Activated CD8-positive, alpha-beta memory T cell treated with anti-CD3 and anti-CD28 coated beads for 48 hours (primary cell): Measurements from ENCODE around the gene SH3BP1.

Experiments used
- DNase-seq, 3 experiments: peaks; one replicate each; pipeline ENCODE4 v3.0.0-alpha.2; 2020; ENCODE audit warnings: low read depth in 2 of 3, low spot score in 2 of 3

The SH3BP1 gene

DNA sequence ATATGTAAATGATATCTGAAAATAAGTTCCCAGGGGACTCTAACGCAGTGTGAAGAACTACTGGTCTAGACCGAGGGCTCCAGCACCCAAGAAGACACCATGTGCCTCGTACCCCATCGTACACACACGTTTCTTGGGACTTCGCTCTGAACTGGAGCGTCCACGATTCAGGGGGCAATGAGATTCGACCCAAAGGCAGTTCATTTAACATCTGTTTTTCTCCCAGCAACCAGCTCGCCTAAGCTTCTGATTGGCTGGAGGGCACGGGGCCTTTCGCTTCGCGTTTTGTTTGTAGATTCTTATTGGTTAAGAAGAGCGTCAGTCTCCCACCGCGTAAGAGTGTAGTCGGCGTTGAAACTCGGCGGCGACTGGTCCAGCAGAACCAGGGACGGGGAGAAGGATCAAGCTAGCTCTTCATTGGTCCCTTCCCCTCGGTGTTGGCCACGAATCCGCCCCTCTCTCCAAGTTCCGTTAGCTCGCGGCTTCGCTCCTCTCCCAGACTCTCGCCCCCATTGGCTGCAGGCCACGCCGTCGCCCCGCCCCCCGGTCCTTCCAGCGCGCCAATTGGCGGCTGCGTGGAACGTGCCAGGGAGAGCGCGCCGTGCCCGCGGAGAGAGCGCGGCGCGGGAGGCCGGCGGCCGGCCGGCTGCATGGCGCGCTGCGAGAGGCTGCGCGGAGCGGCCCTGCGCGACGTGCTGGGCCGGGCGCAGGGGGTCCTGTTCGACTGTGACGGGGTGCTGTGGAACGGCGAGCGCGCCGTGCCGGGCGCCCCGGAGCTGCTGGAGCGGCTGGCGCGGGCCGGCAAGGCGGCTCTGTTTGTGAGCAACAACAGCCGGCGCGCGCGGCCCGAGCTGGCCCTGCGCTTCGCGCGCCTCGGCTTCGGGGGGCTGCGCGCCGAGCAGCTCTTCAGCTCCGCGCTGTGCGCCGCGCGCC, 18.9 kb downstream of the SH3BP1 start, which contains the start of gene PDXP:
TSS of gene PDXP (plus strand) at position 591 of the 933 bp plus-strand sequence. CDS start at position 651, 60 bp downstream.
- peak; percentile 96 to 97 (median 96) for DNase-seq

DNA sequence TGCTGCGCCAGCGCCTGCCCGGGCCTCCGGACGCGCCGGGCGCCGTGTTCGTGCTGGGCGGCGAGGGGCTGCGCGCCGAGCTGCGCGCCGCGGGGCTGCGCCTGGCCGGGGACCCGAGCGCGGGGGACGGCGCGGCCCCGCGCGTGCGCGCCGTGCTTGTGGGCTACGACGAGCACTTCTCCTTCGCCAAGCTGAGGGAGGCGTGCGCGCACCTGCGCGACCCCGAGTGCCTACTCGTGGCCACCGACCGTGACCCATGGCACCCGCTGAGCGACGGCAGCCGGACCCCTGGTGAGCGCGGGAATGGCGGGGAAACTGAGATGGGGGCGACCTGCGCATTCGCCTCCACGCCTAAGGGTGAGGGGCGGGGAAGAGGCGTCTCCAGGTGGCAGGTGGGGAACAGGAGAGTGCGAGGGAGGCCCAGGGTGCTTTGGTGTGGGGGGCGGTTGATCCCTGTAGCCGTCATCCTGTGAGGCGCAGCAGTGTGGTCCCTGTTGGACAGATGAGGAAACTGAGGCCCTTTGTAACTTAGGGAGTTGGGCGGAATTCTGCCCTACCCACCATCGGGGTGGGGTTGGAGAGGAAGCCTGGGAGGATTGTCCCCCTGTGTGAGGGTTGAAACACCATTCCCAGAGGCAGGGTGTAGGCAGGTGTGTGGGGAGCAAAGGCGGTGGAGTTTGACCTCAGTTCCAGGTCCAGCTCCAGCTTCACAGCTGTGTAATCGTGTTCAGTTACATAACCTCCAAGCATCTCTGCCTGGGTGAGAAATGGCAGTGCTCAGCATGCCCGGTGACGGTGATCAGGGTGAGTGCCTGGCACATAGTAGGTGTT, 19.8 kb downstream of the SH3BP1 start:
- DNase-seq = no peak

DNA sequence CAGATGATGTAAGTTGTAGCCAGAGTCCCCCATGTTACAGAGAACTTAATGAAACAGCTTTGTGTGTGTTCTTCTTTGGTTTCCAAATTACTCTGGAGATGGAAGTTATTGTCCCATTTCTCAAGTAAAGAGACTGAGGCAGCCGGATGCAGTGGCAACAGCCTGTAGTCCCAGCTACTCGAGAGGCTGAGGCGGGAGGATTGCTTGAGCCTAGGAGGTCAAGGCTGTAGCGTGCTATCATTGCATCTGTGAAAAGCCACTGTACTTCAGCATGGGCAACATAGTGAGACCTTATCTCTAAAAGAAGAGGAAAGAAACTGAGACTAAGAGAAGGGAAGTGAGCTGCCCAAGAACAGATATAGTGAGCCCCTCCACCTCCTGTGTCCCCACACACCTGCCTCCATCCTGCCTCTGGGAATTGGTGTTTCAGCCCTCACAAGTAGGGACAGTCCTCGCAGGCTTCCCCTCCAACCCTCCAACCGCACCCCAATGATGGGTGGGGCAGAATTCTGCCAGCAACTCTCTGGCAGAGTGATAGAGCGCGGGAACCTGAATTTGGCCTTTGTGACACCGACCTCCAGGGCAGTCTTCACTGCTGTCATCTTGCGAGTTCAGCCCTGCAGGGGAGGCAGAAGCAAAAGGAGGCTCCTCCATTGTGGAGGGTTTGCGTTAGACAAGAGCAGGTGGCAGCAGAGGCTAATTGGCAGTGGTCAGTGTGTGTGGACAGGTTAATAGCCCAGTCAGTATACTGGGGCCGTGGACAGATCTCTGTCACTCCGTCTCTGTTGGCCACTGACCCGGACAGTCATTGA, 20.6 kb downstream of the SH3BP1 start:
- DNase-seq = no peak

DNA sequence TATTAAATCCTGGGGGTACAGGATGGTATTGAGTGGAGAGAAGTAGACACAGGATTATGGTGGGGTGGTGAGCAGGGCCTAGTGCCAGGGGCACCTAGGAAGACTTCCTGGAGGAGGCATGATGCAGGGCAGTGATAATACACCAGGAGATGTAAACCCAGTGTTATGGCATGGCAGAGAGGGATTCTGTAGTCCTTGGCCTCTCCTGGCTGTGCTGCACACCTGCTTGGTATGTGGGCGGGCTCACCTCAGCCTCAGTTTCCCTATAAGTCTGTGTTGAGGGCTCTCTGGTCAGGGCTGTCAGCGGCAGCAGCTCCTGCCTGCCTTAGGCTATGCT, 21.2 kb downstream of the SH3BP1 start:
- DNase-seq = no peak

DNA sequence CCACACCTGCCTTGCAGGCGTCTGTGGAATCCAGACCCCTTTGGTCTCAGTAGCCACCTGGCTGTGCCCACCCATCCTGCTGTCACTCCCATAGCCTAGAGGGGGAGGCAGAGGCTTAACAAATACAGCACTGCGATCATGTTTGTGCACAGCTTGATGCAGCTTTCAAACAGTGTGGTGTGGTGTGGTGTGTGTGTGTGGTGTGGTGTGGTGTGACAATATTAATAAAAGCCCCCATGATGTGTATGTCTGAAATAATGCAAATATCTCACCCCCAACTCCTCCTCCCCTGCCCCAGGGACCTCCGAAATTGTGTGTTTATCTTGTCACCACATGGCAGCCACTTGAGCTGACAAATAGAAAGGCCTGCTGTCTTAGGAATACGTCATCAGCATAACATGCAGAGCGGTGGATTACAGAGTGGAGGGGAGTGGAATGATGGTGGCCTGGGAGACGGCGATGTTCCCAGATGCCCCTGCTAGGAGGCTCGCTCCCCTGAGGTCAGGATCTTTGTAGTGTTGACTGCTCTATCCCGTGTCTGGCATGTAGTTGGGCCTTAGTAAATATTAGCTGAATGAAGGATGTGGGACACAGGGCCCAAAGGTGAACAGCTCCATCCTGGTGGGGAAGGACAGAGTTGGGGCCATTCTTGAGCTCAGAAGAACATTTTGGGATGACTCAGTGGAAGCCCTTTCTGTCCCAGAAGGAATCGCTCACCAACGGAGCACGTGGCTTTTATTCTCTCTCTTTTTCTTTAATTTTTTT, 21.9 kb downstream of the SH3BP1 start:
- DNase-seq = no peak

DNA sequence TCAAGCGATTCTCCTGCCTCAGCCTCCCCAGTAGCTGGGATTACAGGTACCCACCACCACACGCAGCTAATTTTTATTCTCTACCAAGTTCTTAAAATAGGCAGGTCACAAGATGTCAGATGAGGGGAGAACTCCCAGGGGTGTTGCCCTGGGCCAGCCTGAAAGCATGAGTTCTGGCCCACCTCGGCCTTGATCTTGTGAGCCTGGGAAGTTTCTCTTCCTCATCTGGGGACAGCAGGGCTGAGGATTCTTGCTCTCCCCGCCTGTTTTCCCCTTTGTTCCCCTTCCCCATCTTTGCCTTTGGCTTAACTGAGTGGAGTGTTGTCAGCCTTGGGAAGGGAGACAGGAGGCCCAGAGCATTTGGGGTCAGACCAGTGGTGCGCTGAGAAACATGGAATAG, 22.6 kb downstream of the SH3BP1 start:
- no peak for DNase-seq

DNA sequence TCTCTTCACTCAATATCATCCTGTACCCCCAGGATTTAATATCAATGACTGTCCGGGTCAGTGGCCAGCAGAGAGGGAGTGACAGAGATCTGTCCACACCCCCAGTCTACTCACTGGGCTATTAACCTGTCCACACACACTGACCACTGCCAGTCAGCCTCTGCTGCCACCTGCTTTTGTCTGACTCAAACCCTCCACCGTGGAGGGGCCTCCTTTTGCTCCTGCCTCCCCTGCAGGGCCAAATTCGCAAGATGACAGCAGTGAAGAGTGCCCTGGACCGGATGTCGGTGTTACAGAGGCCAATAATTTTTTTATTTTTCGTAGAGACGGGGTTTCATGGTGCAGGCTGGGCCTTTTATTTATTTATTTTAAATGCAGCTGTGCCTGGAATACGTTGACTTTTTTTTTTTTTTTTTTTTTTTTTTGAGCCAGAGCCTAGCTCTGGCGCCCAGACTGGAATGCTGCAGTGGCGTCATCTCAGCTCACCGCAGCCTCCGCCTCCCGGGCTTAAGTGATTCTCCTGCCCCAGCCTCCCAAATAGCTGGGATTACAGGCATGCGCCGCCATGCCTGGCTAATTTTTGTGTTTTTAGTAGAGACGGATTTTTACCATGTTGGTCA, 24.2 kb downstream of the SH3BP1 start:
- DNase-seq = no peak

DNA sequence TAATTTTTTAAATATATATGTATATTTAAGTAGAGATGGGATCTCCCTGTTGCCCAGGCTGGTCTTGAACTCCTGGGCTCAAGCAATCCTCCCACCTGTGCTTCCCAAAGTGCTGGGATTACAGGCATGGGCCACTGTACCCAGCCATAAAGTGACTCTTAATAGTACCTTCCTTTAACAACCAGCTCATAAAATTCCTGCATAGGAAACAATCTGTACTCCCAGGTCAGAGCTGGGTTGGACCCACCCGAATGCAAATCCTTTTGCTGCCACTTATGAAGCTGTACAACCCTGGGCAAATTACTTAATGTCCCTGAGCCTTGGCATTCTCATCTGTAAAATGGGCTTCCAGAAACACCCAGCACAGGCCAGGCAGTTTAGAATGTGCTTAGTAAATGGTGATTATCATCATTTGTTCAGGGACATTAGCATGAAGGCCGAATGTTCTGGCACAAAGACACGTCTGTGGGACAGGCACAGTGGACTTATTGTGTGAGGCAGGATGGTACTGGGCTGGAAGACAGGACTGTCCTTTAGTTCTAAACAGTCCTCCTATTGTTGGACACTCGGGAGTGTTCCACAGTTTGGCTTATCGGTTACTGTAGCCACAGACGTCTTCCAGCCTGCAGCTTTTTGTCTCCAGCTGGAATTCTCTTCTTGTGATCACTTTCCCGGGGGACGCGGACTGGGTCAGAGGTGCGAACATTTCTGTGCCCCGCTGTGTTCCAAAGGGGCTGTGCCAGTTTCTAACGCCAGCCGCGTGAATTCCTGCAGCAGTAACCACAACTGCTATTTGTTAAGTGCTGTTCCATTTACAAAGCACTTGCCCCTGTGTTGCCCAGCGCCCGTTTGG, 25.0 kb downstream of the SH3BP1 start:
- DNase-seq = no peak

DNA sequence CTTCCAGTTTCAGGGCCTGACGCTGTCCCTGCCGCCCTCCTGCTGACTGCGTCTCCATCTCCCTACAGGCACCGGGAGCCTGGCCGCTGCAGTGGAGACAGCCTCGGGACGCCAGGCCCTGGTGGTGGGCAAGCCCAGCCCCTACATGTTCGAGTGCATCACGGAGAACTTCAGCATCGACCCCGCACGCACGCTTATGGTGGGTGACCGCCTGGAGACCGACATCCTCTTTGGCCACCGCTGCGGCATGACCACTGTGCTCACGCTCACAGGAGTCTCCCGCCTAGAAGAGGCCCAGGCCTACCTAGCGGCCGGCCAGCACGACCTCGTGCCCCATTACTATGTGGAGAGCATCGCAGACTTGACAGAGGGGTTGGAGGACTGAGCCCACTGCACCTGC, 26.0 kb downstream of the SH3BP1 start:
- DNase-seq = no peak

DNA sequence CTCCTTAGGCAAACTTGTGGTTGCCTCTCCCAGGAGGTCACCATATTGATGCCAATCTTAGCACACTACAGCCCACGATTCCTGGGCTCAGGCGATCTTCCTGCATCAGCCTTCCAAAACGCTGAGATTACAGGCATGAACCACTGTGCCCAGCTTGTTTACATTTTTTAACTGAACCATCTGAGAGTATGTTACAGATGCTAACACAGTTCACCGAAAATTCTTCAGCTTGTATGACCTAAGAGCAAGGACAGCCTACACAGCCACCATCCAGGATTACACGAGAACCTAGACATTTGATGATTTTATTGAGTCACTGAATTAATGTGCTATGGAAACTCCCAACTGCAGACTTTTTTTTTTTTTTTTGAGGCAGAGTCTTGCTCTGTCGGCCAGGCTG, 30.1 kb downstream of the SH3BP1 start:
- no peak for DNase-seq

DNA sequence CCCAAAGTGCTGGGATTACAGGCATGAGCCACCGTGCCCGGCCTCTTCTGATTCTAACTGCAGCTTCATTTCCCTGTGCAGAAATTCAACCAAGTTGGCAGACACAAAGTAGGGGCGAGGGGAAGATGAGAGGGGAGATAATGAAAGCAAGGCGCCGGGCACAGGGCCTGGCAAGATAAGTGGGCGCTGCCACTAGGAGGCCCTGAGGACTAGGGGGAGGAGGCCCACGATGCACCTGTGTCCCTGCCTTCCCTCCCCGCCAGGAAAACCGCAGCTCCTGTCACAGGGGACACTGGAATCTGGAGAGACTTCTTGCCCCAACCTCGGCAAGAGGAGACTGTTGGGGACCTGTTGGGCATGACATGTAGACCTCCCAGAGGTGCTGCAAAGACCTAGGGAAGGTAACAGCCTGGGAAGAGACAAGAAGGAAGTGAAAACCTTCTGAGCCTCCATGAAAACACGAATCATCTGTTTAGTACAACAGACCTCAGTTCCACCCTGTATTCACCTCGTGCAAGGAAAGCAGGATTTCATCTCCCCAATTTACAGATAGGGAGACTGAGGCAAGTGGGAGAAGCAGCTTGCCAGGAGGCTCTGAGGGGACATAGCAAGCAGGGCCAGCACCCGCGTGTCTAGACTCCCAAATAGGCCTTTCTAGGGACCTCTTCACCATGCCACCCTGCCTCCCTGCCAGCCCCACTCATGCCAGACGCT, 32.9 kb downstream of the SH3BP1 start:
- DNase-seq = no peak

DNA sequence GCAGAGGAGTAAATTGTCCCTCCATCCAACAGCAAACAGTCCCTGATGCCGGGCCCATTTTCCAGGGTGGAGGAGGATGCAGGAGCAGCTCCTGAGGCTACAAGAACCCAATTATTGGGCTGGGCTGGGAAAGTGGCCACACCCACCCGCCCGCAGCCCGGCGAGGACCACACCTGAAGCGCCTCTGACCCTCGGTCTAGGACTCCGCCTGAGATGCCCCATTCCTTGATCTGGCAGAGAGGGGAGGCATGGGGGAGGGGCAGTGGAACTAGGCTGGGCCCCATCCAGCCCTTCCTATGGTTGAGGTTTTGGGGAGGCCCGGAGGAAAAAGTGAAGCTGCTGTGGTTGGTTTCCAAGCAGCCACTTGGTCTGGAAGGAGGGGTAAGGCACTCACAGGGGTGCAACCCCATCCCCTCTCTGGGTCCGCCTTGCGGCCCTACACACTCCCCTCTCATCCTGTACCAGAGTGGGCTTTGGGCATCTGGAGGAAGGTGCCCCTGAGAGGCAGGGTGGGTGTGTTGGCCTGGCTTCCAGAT, 33.5 kb downstream of the SH3BP1 start:
- no peak for DNase-seq

DNA sequence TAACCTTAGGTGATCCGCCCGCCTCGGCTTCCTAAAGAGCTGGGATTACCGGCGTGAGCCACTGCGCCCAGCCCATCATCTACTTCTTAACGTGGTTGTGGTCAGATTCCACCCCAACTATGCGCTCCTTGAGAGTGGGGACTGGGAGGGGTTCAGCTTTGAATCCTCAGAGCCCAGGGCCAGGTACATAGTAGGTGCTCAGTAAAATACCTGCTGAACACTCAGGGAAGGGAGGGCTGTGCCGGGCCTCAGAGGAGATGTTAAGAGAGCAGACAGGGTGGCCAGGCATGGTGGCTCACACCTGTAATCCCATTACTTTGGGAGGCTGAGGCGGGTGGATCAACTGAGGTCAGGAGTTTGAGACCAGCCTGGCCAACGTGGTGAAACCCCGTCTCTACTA, 34.8 kb downstream of the SH3BP1 start:
- no peak for DNase-seq

DNA sequence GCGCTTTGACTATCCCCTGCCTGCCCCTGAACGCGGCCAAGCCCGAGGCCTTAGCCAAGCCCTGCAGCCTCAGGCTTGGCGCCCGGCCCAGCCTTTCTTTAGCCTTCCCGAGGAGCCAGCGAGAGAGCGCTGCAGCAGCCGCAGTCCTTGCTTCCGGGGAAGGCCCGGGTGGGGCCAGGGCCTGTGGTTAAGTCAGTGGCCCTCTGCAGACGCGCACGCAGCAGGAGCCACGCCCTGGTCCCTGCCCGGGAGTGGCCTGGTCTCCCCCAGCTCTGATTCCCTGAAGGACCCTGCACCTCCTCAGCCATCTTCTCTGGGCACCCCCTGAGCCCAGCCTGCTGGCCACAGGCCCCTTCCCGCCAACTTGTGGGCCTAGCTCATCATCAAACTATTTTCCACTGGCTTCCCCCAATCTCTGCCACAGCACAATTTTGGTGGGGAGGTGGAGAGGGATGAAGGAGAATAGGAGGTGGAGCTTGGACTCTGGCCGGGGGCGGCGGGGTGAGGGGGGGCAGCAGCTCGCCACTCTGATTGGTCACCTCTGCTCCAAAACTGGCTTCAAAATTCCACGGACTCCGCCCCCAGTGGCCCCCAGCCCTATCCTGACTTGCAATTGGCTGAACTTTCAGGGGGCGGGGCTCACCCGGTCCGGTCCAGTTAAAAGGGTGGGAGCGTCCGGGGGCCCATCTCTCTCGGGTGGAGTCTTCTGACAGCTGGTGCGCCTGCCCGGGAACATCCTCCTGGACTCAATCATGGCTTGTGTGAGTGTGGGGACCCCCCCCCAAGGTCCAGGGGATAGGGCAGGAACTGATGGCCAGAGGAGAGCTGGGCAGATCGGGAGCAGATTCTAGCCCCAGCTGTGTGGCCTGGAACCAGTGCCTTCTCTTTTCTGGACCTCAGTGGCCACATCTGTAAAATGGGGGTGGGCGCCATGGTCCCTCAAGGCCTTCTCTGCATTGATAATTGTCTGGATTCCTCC, 35.8 kb downstream of the SH3BP1 start, which contains the start of gene LGALS1:
TSS of gene LGALS1 (plus strand) at position 686 of the 979 bp plus-strand sequence. CDS start at position 753, 67 bp downstream.
- peak; percentile 45 to 64 (median 49) for DNase-seq

DNA sequence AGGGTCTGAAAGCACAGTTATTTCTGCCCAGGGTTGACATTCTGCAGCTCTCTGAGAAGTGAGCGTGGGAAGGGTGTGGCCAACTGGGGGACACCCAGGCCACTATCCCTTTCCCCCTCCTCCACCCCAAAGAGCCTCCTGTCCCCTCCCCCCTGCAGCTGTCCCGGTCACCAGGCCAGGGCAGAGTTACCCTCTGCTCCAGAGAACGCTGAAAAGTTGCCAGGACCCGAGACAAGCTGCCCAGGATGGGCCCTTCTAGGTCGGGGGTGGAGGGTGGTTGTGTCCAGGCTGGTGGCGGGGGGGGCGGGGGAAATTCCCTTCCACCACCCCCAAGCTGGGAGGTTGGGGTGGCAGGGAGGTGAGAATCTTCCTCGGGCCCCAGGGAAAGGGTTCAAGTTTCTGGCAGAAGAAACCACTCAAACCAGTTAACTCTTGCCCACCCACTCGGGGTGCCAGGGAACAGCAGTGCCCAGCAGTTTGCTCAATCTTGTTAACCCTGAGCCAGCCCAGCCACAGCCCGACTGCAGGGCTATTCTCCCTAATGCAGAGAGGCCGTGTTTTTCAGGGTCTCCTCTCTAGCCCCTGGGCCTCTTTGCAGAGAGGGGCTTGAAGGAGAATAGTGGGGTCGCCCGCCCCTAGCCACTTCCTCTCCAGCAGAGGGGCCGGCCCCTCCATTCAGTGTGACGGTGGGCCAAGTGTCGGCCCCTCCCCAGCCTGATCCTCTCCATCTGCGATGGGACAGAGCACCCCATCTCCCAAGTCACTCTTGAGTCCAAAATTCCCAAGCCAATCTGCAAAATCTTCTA, 36.7 kb downstream of the SH3BP1 start:
- no peak for DNase-seq
